ENCODE results near the gene ARHGEF3. TPM values are rescaled to one million over a fixed set of nuclear protein-coding genes. Genes with fewer than 3 reads are reported as not detected.

ARHGEF3 gene
- total RNA-seq, 1 experiment from 2014 or later: 7.9 TPM

- TF ChIP-seq USF2 (CRISPR knock-in tag; IDR thresholded peaks at IDR 0.05) (no peak), E2F4 (CRISPR knock-in tag; IDR thresholded peaks at IDR 0.05; ENCODE audit: borderline replicate concordance, low read depth) (no peak)
Measured at GRCh38 chr3:56751056-56751707, 50.6 kb downstream of the ARHGEF3 start (continued).

GRCh38 chr3:56748663-56749231 lies 53.0 kb downstream of the ARHGEF3 start:
- H3K27me3 Mint-ChIP-seq (ENCODE audit: low read depth): no peaks in the 10 kb centered on the region
- ATAC-seq: no peak
- H3K36me3 Mint-ChIP-seq: no peaks in the 10 kb centered on the region
- ChIA-PET POLR2A (no interaction called here), CTCF (no interaction called here)
- H3K27ac Mint-ChIP-seq: no peak overlapping the region
- H3K9me3 Mint-ChIP-seq: no peaks in the 10 kb centered on the region
- no peak for DNase-seq (ENCODE audit: low spot score)
- H3K4me1 Mint-ChIP-seq: peaks cover 8% of the 10 kb centered on the region
- no peak overlapping the region for H3K4me3 Mint-ChIP-seq
- TF ChIP-seq HMGA2 (CRISPR knock-in tag; IDR thresholded peaks at IDR 0.05) (no peak), IRF1 (CRISPR knock-in tag; IDR thresholded peaks at IDR 0.05) (no peak), PRDM15 (CRISPR knock-in tag; IDR thresholded peaks at IDR 0.05) (no peak), JUN (CRISPR knock-in tag; IDR thresholded peaks at IDR 0.05) (no peak), ZNF232 (CRISPR knock-in tag; IDR thresholded peaks at IDR 0.05) (no peak), ATF1 (CRISPR knock-in tag; IDR thresholded peaks at IDR 0.05) (no peak), ZNF263 (CRISPR knock-in tag; IDR thresholded peaks at IDR 0.05; ENCODE audit: low read depth) (no peak), ATF2 (CRISPR knock-in tag; IDR thresholded peaks at IDR 0.05; ENCODE audit: borderline replicate concordance, low read depth) (no peak), ZNF512 (CRISPR knock-in tag; IDR thresholded peaks at IDR 0.05; ENCODE audit: borderline replicate concordance) (no peak), ZNF396 (CRISPR knock-in tag; IDR thresholded peaks at IDR 0.05; ENCODE audit: borderline replicate concordance) (no peak), ZNF416 (CRISPR knock-in tag; IDR thresholded peaks at IDR 0.05) (no peak), SMAD3 (CRISPR knock-in tag; IDR thresholded peaks at IDR 0.05; ENCODE audit: borderline replicate concordance) (no peak), ATF3 (CRISPR knock-in tag; conservative IDR thresholded peaks at IDR 0.05) (no peak), ZNF121 (CRISPR knock-in tag; IDR thresholded peaks at IDR 0.05) (no peak), MYBL2 (CRISPR knock-in tag; IDR thresholded peaks at IDR 0.05) (no peak), E2F4 (CRISPR knock-in tag; IDR thresholded peaks at IDR 0.05; ENCODE audit: borderline replicate concordance, low read depth) (no peak), ZNF281 (CRISPR knock-in tag; IDR thresholded peaks at IDR 0.05) (no peak), PREB (CRISPR knock-in tag; IDR thresholded peaks at IDR 0.05; ENCODE audit: borderline replicate concordance) (no peak)

All from WTC11 (cell line).